ENCODE data around the gene SVIL.

SVIL gene

DNA sequence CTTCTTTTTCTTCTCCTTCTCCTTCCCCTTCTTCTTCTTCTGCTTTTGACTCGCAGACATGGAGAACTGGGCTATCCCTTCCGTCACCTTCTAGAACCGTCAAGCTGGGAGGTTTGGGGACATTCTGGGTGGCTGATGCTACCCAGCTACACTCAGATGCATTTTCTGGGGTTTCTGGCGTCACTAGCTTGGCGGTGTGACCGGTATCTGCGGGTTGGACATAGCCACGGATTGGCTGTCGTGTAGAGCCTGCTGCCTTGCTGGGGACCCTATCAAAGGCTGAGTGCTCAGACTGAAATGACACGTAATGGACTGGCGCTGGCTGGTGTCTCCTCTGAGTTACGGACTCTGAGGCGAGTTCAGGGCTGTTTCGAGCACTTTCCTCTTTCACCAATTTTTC is 101.7 kb downstream of the SVIL start:
- Histone ChIP-seq H3K9me3 (ENCODE audit: insufficient read depth, low read depth, low read length) (no peaks in the 10 kb centered on the region), H3K9me2 (replicated peaks; ENCODE audit: low read depth, low read length) (no peaks in the 10 kb centered on the region), H2AFZ (ENCODE audit: low read length) (no peak overlapping the region), H3K36me3 (ENCODE audit: insufficient read depth, low read length) (peaks cover 5% of the 10 kb centered on the region; the same call in 1 of the 2 replicates), H3F3A (ENCODE audit: low read depth) (no peaks in the 10 kb centered on the region), H3K79me2 (ENCODE audit: insufficient read depth, low read length) (no peaks in the 10 kb centered on the region), H3K4me3 (ENCODE audit: low read length, poor library complexity, severe bottlenecking) (no peak overlapping the region), H4K20me1 (ENCODE audit: insufficient read depth, low read length, poor library complexity, severe bottlenecking) (no peaks in the 10 kb centered on the region), H3K4me1 (ENCODE audit: insufficient read depth, low read length, poor library complexity, severe bottlenecking) (peaks cover 7% of the 10 kb centered on the region), H3K27me3 (ENCODE audit: insufficient read depth, low read length, poor library complexity, severe bottlenecking) (no peaks in the 10 kb centered on the region), H3K4me2 (ENCODE audit: low read depth, low read length, poor library complexity, severe bottlenecking) (no peak overlapping the region), H3K9ac (ENCODE audit: low read depth, low read length, poor library complexity, severe bottlenecking) (no peak overlapping the region)
- TF ChIP-seq EZH2phosphoT487 (IDR thresholded peaks at IDR 0.05; ENCODE audit: borderline replicate concordance) = no peak
- TF ChIP-seq, protein P1, sequence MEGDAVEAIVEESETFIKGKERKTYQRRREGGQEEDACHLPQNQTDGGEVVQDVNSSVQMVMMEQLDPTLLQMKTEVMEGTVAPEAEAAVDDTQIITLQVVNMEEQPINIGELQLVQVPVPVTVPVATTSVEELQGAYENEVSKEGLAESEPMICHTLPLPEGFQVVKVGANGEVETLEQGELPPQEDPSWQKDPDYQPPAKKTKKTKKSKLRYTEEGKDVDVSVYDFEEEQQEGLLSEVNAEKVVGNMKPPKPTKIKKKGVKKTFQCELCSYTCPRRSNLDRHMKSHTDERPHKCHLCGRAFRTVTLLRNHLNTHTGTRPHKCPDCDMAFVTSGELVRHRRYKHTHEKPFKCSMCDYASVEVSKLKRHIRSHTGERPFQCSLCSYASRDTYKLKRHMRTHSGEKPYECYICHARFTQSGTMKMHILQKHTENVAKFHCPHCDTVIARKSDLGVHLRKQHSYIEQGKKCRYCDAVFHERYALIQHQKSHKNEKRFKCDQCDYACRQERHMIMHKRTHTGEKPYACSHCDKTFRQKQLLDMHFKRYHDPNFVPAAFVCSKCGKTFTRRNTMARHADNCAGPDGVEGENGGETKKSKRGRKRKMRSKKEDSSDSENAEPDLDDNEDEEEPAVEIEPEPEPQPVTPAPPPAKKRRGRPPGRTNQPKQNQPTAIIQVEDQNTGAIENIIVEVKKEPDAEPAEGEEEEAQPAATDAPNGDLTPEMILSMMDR (conservative IDR thresholded peaks at IDR 0.05; ENCODE audit: low read length) = no peak

DNA sequence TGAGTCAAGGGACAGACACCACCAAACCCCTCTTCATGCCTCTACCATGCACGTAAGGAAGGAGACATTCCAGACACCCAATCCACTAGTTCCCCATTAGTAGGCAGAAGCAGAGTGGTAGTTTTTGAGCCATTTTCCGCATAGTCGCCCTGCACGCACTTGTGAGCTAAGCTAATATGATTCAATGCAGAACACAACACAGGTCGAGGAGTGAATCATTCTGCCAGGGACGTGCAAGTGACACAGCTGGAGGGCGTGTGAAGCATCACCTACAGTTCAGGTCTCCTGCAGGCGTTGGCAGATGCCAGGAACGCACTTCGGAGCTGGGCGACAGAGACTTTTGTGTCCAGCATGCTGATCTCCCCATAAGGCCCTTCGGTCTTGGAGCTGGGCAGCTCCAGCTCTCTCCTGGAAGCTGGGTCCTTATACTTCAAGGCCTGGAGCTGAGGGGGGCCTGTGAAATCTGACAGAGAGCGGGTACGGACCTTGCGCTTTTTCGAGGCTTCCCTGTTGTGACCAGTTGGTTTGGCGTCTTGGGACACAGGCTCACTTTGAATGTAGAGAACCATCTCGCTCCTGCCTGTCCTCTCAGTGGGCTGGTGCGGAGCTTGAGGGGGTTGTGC is 102.4 kb downstream of the SVIL start:
- Histone ChIP-seq H3K9ac (ENCODE audit: low read depth, low read length, poor library complexity, severe bottlenecking) (no peak overlapping the region), H3K79me2 (ENCODE audit: insufficient read depth, low read length) (no peaks in the 10 kb centered on the region), H3K4me2 (ENCODE audit: low read depth, low read length, poor library complexity, severe bottlenecking) (no peak overlapping the region), H3K27me3 (ENCODE audit: insufficient read depth, low read length, poor library complexity, severe bottlenecking) (no peaks in the 10 kb centered on the region), H3K36me3 (ENCODE audit: insufficient read depth, low read length) (peaks cover 5% of the 10 kb centered on the region; the same call in 1 of the 2 replicates), H3K4me1 (ENCODE audit: insufficient read depth, low read length, poor library complexity, severe bottlenecking) (peaks cover 7% of the 10 kb centered on the region), H2AFZ (ENCODE audit: low read length) (no peak overlapping the region), H3K4me3 (ENCODE audit: low read length, poor library complexity, severe bottlenecking) (no peak overlapping the region), H3F3A (ENCODE audit: low read depth) (no peaks in the 10 kb centered on the region), H3K9me2 (replicated peaks; ENCODE audit: low read depth, low read length) (no peaks in the 10 kb centered on the region), H3K9me3 (ENCODE audit: insufficient read depth, low read depth, low read length) (no peaks in the 10 kb centered on the region), H4K20me1 (ENCODE audit: insufficient read depth, low read length, poor library complexity, severe bottlenecking) (no peaks in the 10 kb centered on the region)
- no peak for TF ChIP-seq EZH2phosphoT487 (IDR thresholded peaks at IDR 0.05; ENCODE audit: borderline replicate concordance)
- TF ChIP-seq, protein P1 (conservative IDR thresholded peaks at IDR 0.05; ENCODE audit: low read length) = no peak

DNA sequence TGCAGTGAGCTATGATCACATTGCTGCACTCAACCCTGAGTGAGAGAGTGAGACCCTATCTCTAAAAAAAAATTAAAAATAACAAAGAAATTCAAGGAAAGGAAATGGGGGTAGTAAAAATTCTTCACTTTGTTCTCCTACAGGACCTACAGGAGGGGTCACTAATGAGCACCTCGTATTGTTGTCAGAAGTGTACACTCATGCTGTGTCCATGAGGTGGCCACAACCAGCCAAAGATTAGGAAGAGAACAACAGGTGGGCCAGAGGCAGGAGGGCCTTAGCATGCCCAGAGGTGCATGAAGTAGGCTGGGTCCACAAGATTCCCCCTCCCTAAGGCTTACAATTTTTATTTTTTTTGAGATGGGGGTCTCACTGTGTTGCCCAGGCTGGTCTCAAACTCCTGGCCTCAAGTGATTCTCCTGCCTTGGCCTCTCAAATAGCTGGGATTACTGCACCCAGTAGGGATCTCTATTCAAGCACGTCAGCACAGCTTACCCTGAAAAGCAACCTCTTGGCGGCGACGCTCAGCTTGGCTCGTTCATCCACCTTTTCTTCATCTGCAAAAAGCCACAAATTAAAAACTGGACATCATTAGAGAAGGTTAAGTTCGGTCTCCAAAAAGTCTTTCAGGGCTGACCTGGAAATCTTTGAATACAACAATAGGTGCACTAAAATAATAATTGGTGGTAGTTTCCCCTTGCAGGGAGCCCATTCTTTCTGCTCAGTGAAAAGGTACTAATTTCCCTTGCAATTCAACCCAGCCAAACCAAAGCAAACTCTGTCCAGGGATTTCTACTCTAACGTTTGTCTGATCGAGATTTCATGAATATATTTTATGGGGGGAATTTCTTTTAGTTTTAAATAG is 104.4 kb downstream of the SVIL start:
- no peak overlapping the region for H3K4me2 ChIP-seq (ENCODE audit: low read depth, low read length, poor library complexity, severe bottlenecking)
- no peaks in the 10 kb centered on the region for H3K27me3 ChIP-seq (ENCODE audit: insufficient read depth, low read length, poor library complexity, severe bottlenecking)
- TF ChIP-seq, protein P1 (conservative IDR thresholded peaks at IDR 0.05; ENCODE audit: low read length) = peak; percentile 20; the same call in 1 of the 2 replicates
- no peak for TF ChIP-seq EZH2phosphoT487 (IDR thresholded peaks at IDR 0.05; ENCODE audit: borderline replicate concordance)
- H3K9me2 ChIP-seq (replicated peaks; ENCODE audit: low read depth, low read length) = no peaks in the 10 kb centered on the region
- no peaks in the 10 kb centered on the region for H3K9me3 ChIP-seq (ENCODE audit: insufficient read depth, low read depth, low read length)
- no peak overlapping the region for H2AFZ ChIP-seq (ENCODE audit: low read length)
- peaks cover 11% of the 10 kb centered on the region; the same call in 1 of the 2 replicates for H3K36me3 ChIP-seq (ENCODE audit: insufficient read depth, low read length)
- peaks cover 3% of the 10 kb centered on the region for H3K4me1 ChIP-seq (ENCODE audit: insufficient read depth, low read length, poor library complexity, severe bottlenecking)
- no peak overlapping the region for H3K9ac ChIP-seq (ENCODE audit: low read depth, low read length, poor library complexity, severe bottlenecking)
- H4K20me1 ChIP-seq (ENCODE audit: insufficient read depth, low read length, poor library complexity, severe bottlenecking) = no peaks in the 10 kb centered on the region
- no peak overlapping the region for H3K4me3 ChIP-seq (ENCODE audit: low read length, poor library complexity, severe bottlenecking)
- H3F3A ChIP-seq (ENCODE audit: low read depth) = no peaks in the 10 kb centered on the region
- no peaks in the 10 kb centered on the region for H3K79me2 ChIP-seq (ENCODE audit: insufficient read depth, low read length)
